GM18498 (cell line): Measurements from ENCODE around the gene RALGAPB.
"Not testable (repeated sequence)": the region's sequence is repeated elsewhere in the genome, so short reads cannot be mapped to it uniquely, and the experiment has no call there.

ENCODE experiments used
- ATAC-seq: cut with Tn5 transposase; IDR thresholded peaks from one replicate; pipeline ENCODE4 v1.9.1; 2021; ENCODE audit warnings: mild to moderate bottlenecking, moderate library complexity; ENCODE audit not compliant: unreplicated experiment

Gene RALGAPB

GRCh38 chr20:38485041-38485440, 12.4 kb downstream of the RALGAPB start:
- no peak for ATAC-seq

- no peak for ATAC-seq
Measured at GRCh38 chr20:38489181-38489580, 16.5 kb downstream of the RALGAPB start.

DNA sequence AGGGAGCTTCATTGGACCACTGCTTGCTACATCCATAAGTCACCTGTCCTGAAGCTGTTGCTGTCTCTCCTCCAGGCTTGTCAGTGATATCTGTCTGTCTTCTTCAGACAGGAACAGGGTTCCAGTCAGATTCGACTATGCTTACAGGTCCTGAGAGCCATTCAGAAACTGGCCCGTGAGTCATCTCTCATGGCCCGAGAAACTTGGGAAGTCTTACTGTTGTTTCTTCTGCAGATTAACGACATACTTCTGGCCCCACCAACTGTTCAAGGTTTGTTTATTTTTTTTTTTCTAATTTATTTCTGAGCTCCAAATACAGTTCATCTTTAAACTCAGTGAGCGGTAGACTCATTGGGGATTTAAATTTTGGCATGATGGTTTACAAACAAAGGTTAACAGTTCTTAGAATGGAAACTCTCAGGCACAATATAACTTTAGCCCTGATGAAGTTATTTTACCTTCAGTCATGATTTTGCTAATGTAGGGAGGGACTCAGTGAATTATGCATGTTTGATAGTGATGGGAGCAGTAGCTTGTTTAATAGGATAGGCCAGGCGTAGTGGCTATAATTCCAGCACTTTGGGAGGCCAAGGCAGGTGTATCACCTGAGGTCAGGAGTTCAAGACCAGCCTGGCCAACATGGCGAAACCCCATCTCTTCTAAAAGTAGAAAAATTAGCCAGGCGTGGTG, 24.7 kb downstream of the RALGAPB start:
- ATAC-seq, result no peak

- no peak for ATAC-seq
Measured at GRCh38 chr20:38498909-38499308, 26.3 kb downstream of the RALGAPB start.

- no peak for ATAC-seq
Measured at GRCh38 chr20:38499366-38499765, 26.7 kb downstream of the RALGAPB start.

- ATAC-seq, result no peak
Measured at GRCh38 chr20:38501858-38502436, 29.3 kb downstream of the RALGAPB start.

DNA sequence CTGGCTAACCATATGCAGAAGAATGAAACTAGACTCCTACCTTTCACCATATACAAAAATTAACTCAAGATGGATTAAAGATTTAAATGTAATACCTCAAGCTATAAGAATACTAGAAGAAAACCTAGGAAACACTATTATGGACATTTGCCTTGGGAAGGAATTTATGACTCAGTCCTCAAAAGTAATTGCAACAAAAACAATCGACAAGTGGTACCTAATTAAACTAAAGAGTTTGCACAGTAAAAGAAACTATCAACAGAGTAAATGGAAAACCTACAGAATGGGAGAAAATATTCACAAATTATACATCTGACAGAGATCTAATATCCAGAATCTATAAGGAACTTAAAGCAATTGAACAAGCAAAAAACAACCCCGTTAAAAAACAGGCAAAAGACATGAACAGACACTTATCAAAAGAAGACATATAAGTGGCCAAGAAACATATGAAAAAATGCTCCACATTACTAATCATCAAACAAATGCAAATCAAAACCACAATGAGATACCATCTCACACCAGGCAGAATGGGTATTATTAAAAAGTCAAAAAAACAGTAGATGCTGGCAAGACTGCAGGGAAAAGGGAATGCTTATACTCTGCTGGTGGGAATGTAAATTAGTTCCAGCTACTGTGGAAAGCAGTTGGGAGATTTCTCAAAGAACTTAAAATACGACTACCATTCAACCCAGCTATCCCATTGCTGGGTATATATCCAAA, 31.9 kb downstream of the RALGAPB start:
- ATAC-seq, result no peak

- ATAC-seq, result no peak
Measured at GRCh38 chr20:38505091-38505455, 32.4 kb downstream of the RALGAPB start.

GRCh38 chr20:38511726-38512125, 39.1 kb downstream of the RALGAPB start:
- not testable (repeated sequence) for ATAC-seq

- ATAC-seq, result no peak
Measured at GRCh38 chr20:38514185-38514584, 41.5 kb downstream of the RALGAPB start.

GRCh38 chr20:38514947-38515346, 42.3 kb downstream of the RALGAPB start:
- no peak for ATAC-seq

DNA sequence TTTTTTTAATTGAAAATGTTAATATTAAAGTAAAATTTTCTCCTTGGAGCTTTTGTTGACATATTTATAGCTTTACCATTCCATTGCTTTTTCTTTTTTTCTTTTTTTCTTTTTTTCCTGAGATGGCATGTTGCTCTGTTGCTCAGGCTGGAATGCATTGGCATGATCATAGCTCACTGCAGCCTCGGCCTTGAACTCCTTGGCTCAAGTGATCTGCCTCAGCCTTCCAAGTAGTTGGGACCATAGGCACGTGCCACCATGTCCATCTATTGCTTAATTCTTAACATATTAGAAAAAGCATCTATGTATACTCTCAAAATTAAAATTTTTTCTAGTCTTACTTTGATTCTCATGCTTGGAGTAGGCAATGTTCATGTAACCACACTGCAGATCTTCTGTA, 43.0 kb downstream of the RALGAPB start:
- no peak for ATAC-seq

- ATAC-seq, result no peak
Measured at GRCh38 chr20:38519426-38519825, 46.8 kb downstream of the RALGAPB start.

GRCh38 chr20:38520261-38520660, 47.6 kb downstream of the RALGAPB start:
- ATAC-seq, result no peak

DNA sequence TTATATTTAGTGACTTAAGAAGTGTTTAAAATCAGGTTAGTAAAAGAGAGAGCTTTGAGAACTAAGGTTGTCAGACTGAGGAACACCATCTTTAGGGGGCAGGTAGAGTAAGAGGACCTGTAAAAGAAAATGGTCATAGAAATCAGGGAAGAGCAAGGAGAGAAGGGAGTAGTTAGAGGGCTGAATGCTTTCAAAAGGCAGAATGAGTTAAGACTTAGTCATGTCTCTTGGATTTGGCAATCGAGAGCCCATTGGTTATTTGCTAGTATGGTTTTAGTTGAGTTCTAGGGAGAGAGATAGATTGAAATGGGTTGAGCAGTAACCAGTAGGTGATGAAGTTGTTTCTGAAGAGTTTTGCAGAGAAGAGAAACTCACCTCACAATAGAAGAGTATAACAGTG, 51.1 kb downstream of the RALGAPB start:
- ATAC-seq, result no peak

GRCh38 chr20:38528167-38528566, 55.5 kb downstream of the RALGAPB start:
- no peak for ATAC-seq

GRCh38 chr20:38531021-38531420, 58.4 kb downstream of the RALGAPB start:
- ATAC-seq, result no peak

- ATAC-seq, result no peak
Measured at GRCh38 chr20:38534756-38535155, 62.1 kb downstream of the RALGAPB start.

- no peak for ATAC-seq
Measured at GRCh38 chr20:38536310-38536709, 63.7 kb downstream of the RALGAPB start.

GRCh38 chr20:38537176-38537575, 64.5 kb downstream of the RALGAPB start:
- no peak for ATAC-seq

GRCh38 chr20:38538789-38539188, 66.1 kb downstream of the RALGAPB start:
- no peak for ATAC-seq
